OCI-LY1 (cell line): ENCODE data around the gene GOSR2.
"Not testable (repeated sequence)": the region's sequence is repeated elsewhere in the genome, so short reads cannot be mapped to it uniquely, and the experiment has no call there.

Experiments used
- H2AFZ ChIP-seq: fragments of 200-600 bp; sonication (generic), shearing (Covaris generic); 2 replicates; pipeline ENCODE4 v1.6.0; 2014; ENCODE audit warnings: antibody characterized with exemption, mild to moderate bottlenecking, low read length
- H3F3A ChIP-seq: fragments of 200-600 bp; sonication (generic), shearing (Covaris generic); 2 replicates; pipeline ENCODE4 v1.6.0; 2014; ENCODE audit warnings: mild to moderate bottlenecking, antibody characterized with exemption, low read length, moderate library complexity; ENCODE audit not compliant: insufficient read depth
- H3K27ac ChIP-seq: fragments of 200-600 bp; sonication (generic); 2 replicates; pipeline ENCODE4 v1.5.1; 2014; ENCODE audit warnings: low read length, mixed run types, mild to moderate bottlenecking, low read depth; ENCODE audit not compliant: poor library complexity, severe bottlenecking
- H3K27me3 ChIP-seq: fragments of 200-600 bp; sonication (generic); 2 replicates; pipeline ENCODE4 v1.6.0; 2014; ENCODE audit warnings: antibody characterized with exemption, mild to moderate bottlenecking, low read length, moderate library complexity; ENCODE audit not compliant: insufficient read depth
- H3K36me3 ChIP-seq: fragments of 200-600 bp; sonication (generic); 2 replicates; pipeline ENCODE4 v1.6.1; 2014; ENCODE audit warnings: mild to moderate bottlenecking, antibody characterized with exemption, low read length, moderate library complexity, mixed read lengths; ENCODE audit not compliant: insufficient read depth
- H3K4me1 ChIP-seq: fragments of 200-600 bp; sonication (generic); 2 replicates; pipeline ENCODE4 v1.5.1; 2014; ENCODE audit warnings: mild to moderate bottlenecking, low read length, moderate library complexity; ENCODE audit not compliant: insufficient read depth, severe bottlenecking
- H3K4me2 ChIP-seq: fragments of 200-600 bp; sonication (generic), shearing (Covaris generic); 2 replicates; pipeline ENCODE4 v1.6.1; 2014; ENCODE audit warnings: low read length
- H3K4me3 ChIP-seq: fragments of 200-600 bp; sonication (generic); 2 replicates; pipeline ENCODE4 v1.5.1; 2014; ENCODE audit warnings: low read length, low read depth, mild to moderate bottlenecking, mixed read lengths; ENCODE audit not compliant: poor library complexity, severe bottlenecking
- H3K79me2 ChIP-seq: fragments of 200-600 bp; shearing (Covaris generic); 2 replicates; pipeline ENCODE4 v1.6.1; 2016; ENCODE audit warnings: mixed run types, low read length, mixed read lengths; ENCODE audit not compliant: insufficient read depth
- H3K9ac ChIP-seq: fragments of 200-600 bp; sonication (generic), shearing (Covaris generic); 2 replicates; pipeline ENCODE4 v1.6.1; 2014; ENCODE audit warnings: mild to moderate bottlenecking, low read length, mixed read lengths
- H3K9me2 ChIP-seq: fragments of 200-600 bp; sonication (generic), shearing (Covaris generic); 2 replicates; pipeline ENCODE4 v1.6.1; 2014; ENCODE audit warnings: low read depth, mild to moderate bottlenecking, low read length, mixed read lengths
- H3K9me3 ChIP-seq: fragments of 200-600 bp; shearing (Covaris generic); 2 replicates; pipeline ENCODE4 v1.6.1; 2014; ENCODE audit warnings: low read length, mixed read lengths
- H4K20me1 ChIP-seq: fragments of 200-600 bp; sonication (generic), shearing (Covaris generic); 2 replicates; pipeline ENCODE4 v1.6.0; 2016; ENCODE audit warnings: mild to moderate bottlenecking, low read length; ENCODE audit not compliant: insufficient read depth
- CTCF ChIP-seq: fragments of 200-600 bp; sonication (generic), shearing (Covaris generic); IDR thresholded peaks from 2 replicates; pipeline ENCODE4 v1.5.1; 2017; ENCODE audit warnings: mild to moderate bottlenecking, antibody characterized with exemption, low read length, moderate library complexity, mixed read lengths
- EZH2 ChIP-seq: fragments of 200-600 bp; sonication (generic), shearing (Covaris generic); IDR thresholded peaks from 2 replicates; pipeline ENCODE4 v1.8.0; 2017; ENCODE audit warnings: borderline replicate concordance, mixed run types, mild to moderate bottlenecking, antibody characterized with exemption, low read length, moderate library complexity, mixed read lengths

The GOSR2 gene

DNA sequence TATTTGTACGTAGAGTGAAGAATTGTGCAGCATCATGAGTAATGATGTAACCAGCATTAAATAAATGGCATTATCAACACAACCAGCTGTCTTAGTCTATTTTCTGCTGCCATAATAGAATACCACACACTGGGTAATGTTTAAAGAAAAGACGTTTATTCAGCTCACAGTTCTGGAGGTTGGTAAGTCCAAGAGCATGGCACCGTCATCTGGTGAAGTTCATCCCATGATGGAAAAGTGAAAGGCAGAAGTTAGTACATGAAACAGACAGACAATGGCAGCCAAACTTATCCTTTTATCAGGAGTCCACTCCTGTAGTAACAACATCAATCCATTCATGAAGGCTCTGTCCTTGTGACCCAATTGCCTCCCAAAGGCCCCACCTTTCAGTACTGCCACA lies 6.3 kb upstream of the GOSR2 start:
- Histone ChIP-seq H3K79me2 (no peaks in the 10 kb centered on the region), H3K4me3 (no peak overlapping the region), H3F3A (no peaks in the 10 kb centered on the region), H3K4me2 (no peak overlapping the region), H3K27ac (no peak overlapping the region), H3K9ac (no peak overlapping the region), H3K9me2 (no peaks in the 10 kb centered on the region), H3K4me1 (no peaks in the 10 kb centered on the region), H4K20me1 (no peaks in the 10 kb centered on the region), H3K9me3 (0 out of 2 replicates have a peak, but pooled peaks cover 2% of the 10 kb centered on the region), H3K36me3 (peaks cover 7% of the 10 kb centered on the region; the same call in 1 of the 2 replicates), H2AFZ (no peak overlapping the region), H3K27me3 (no peaks in the 10 kb centered on the region)
- no peak for TF ChIP-seq EZH2
- no peak for TF ChIP-seq CTCF

GRCh38 chr17:46917041-46917440 lies 5.9 kb upstream of the GOSR2 start:
- H3K9me2 ChIP-seq = no peaks in the 10 kb centered on the region
- no peaks in the 10 kb centered on the region for H3K4me1 ChIP-seq
- no peak overlapping the region for H3K4me2 ChIP-seq
- 0 out of 2 replicates have a peak, but pooled peaks cover 2% of the 10 kb centered on the region for H3K9me3 ChIP-seq
- H3K9ac ChIP-seq = no peak overlapping the region
- no peaks in the 10 kb centered on the region for H3K27me3 ChIP-seq
- no peak overlapping the region for H3K27ac ChIP-seq
- no peaks in the 10 kb centered on the region for H4K20me1 ChIP-seq
- no peak for TF ChIP-seq EZH2
- TF ChIP-seq CTCF = no peak
- H2AFZ ChIP-seq = no peak overlapping the region
- no peaks in the 10 kb centered on the region for H3F3A ChIP-seq
- H3K4me3 ChIP-seq = no peak overlapping the region
- no peaks in the 10 kb centered on the region for H3K79me2 ChIP-seq
- peaks cover 7% of the 10 kb centered on the region; the same call in 1 of the 2 replicates for H3K36me3 ChIP-seq

- Histone ChIP-seq H4K20me1 (no peaks in the 10 kb centered on the region), H3K4me1 (no peaks in the 10 kb centered on the region), H3F3A (no peaks in the 10 kb centered on the region), H3K27me3 (no peaks in the 10 kb centered on the region), H3K79me2 (no peaks in the 10 kb centered on the region), H3K36me3 (peaks cover 7% of the 10 kb centered on the region; the same call in 1 of the 2 replicates), H3K9me2 (no peaks in the 10 kb centered on the region), H3K9ac (no peak overlapping the region), H3K4me3 (no peak overlapping the region), H3K27ac (no peak overlapping the region), H2AFZ (no peak overlapping the region), H3K9me3 (0 out of 2 replicates have a peak, but pooled peaks cover 2% of the 10 kb centered on the region), H3K4me2 (no peak overlapping the region)
- TF ChIP-seq CTCF = no peak
- TF ChIP-seq EZH2 = no peak
These were observed 5.4 kb upstream of the GOSR2 start for GRCh38 chr17:46917516-46917915.

DNA sequence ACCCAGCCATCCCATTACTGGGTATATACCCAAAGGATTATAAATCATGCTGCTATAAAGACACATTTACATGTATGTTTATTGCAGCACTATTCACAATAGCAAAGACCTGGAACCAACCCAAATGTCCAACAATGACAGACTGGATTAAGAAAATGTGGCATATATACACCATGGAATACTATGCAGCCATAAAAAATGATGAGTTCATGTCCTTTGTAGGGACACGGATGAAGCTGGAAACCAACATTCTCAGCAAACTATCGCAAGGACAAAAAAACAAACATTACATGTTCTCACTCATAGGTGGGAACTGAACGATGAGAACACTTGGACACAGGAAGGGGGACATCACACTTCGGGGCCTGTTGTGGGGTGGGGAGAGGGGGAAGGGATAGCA lies 998 bp upstream of the GOSR2 start:
- H3K36me3 ChIP-seq, H3K9me2 ChIP-seq, H3K9me3 ChIP-seq, H3F3A ChIP-seq, H2AFZ ChIP-seq, H3K4me2 ChIP-seq, H3K9ac ChIP-seq, H4K20me1 ChIP-seq, H3K27ac ChIP-seq, H3K27me3 ChIP-seq: not testable (repeated sequence)
- Histone ChIP-seq H3K4me1 (peaks cover 20% of the 10 kb centered on the region), H3K4me3 (peak overlapping the region; percentile 91), H3K79me2 (peaks cover 39% of the 10 kb centered on the region)
